SK-N-MC (cell line): Measurements from ENCODE around the gene NLRP11.

Experiments
- EZH2 ChIP-seq: fragments of 200-600 bp; sonication (generic); IDR thresholded peaks from one replicate; pipeline ENCODE4 v1.6.1; 2017; ENCODE audit warnings: antibody characterized with exemption
- FOXP2 ChIP-seq: optimal IDR thresholded peaks from 2 replicates; pipeline ENCODE3; 2011; ENCODE audit warnings: mild to moderate bottlenecking, moderate library complexity; ENCODE audit not compliant: insufficient read depth; ENCODE audit errors: extremely low read length, control extremely low read depth
- POLR2AphosphoS5 ChIP-seq: IDR thresholded peaks from 2 replicates; pipeline ENCODE4 v1.6.1; 2012; ENCODE audit warnings: mild to moderate bottlenecking, low read depth, low read length, borderline replicate concordance

GRCh38 chr19:55801416-55801815, 30.4 kb downstream of the NLRP11 start:
- TF ChIP-seq EZH2 (no peak), POLR2AphosphoS5 (no peak), FOXP2 (no peak)
